HepG2 (cell line): ENCODE results near the gene CDSN. TPM values are rescaled to one million over a fixed set of nuclear protein-coding genes. Genes with fewer than 3 reads are reported as not detected.

ENCODE experiments used
- ATAC-seq: fragments of 200-7000 bp; cut with Tn5 transposase; 3 replicates; pipeline ENCODE4 v1.9.1; 2020; ENCODE audit warnings: mild to moderate bottlenecking, moderate library complexity
- BruUV-seq: library from RNA; stranded (reverse); fragments of 400-500 nt; replicated peaks from 2 replicates; lab custom pipeline; 2021; lab: Mats Ljungman, UMichigan
- CTCF ChIA-PET: fragments of 300-600 bp; formaldehyde crosslinking; extraction: SDS; loops from one replicate; lab custom pipeline; 2021; ENCODE audit warnings: low total read pairs, inconsistent platforms, low intra/inter-chr PET ratio; lab: Yijun Ruan, JAX
- POLR2A ChIA-PET: fragments of 350-600 bp; sonication (Branson Sonifier 250); formaldehyde crosslinking; loops from one replicate; lab custom pipeline; 2020; ENCODE audit warnings: antibody characterized with exemption, inconsistent platforms; lab: Yijun Ruan, JAX
- DNase-seq: peaks from one replicate; pipeline ENCODE4 v3.0.0-alpha.2; 2015; ENCODE audit warnings: low spot score
- FAIRE-seq: peaks from 3 replicates; lab custom pipeline; 2011; peaks lifted over from hg19 to GRCh38; lab: Jason Lieb, UNC
- H2AFZ ChIP-seq: one replicate; pipeline ENCODE4 v1.6.1; 2011; ENCODE audit warnings: low read length, inconsistent platforms
- H3K27ac ChIP-seq: fragments of 300-600 bp; 3 replicates; pipeline ENCODE4 v1.8.0; 2011; ENCODE audit warnings: mixed run types, mild to moderate bottlenecking, mixed read lengths, low read length, inconsistent platforms; ENCODE audit not compliant: insufficient read depth; ENCODE audit errors: extremely low read length
- H3K27me3 ChIP-seq, 2 experiments: fragments of 200-600 bp in 1 of 2; 2 replicates in 1 of 2; 3 replicates in 1 of 2; pipeline versions ENCODE4 v1.6.0 to v1.8.0; 2011; ENCODE audit warnings: low read length in 2 of 2, mild to moderate bottlenecking in 2 of 2, moderate library complexity in 2 of 2, inconsistent platforms in 1 of 2; ENCODE audit not compliant: insufficient read depth in 2 of 2, control insufficient read depth in 1 of 2
- H3K36me3 ChIP-seq, 2 experiments: fragments of 200-600 bp in 1 of 2; replicated peaks in 1 of 2; 2 replicates in 1 of 2; 3 replicates in 1 of 2; pipeline versions ENCODE4 v1.5.1 to v1.8.0; 2011; ENCODE audit warnings: low read length in 2 of 2, inconsistent platforms in 1 of 2; ENCODE audit not compliant: insufficient read depth in 2 of 2, control insufficient read depth in 1 of 2
- H3K4me1 ChIP-seq: 2 replicates; pipeline ENCODE4 v1.5.1; 2012; ENCODE audit warnings: low read length, inconsistent platforms; ENCODE audit not compliant: insufficient read depth
- H3K4me2 ChIP-seq: 2 replicates; pipeline ENCODE4 v1.6.0; 2011; ENCODE audit warnings: low read depth, low read length, inconsistent platforms
- H3K4me3 ChIP-seq, 3 experiments: fragments of 200-600 bp in 1 of 3; sonication (generic), shearing (Covaris generic) in 1 of 3; replicated peaks in 1 of 3; 2 replicates each; pipeline ENCODE4 v1.5.1; 2011 to 2016; ENCODE audit warnings: low read length in 3 of 3, inconsistent platforms in 2 of 3, low read depth in 2 of 3, mild to moderate bottlenecking in 2 of 3, control low read depth in 1 of 3, mixed read lengths in 1 of 3; ENCODE audit not compliant: insufficient read depth in 1 of 3
- H3K79me2 ChIP-seq: one replicate; pipeline ENCODE4 v1.6.1; 2011; ENCODE audit warnings: low read length, inconsistent platforms; ENCODE audit not compliant: insufficient read depth
- H3K9ac ChIP-seq: 2 replicates; pipeline ENCODE4 v1.6.0; 2011; ENCODE audit warnings: mild to moderate bottlenecking, low read depth, low read length, inconsistent platforms; ENCODE audit not compliant: insufficient read depth
- H3K9me3 ChIP-seq: 2 replicates; pipeline ENCODE4 v1.5.1; 2012; ENCODE audit warnings: mild to moderate bottlenecking, low read length
- H4K20me1 ChIP-seq: 2 replicates; pipeline ENCODE4 v1.6.0; 2011; ENCODE audit warnings: inconsistent platforms, mild to moderate bottlenecking, low read length, moderate library complexity; ENCODE audit not compliant: insufficient read depth
- DR1 ChIP-seq: sonication (generic); formaldehyde crosslinking; IDR thresholded peaks from 2 replicates; pipeline ENCODE4 v1.8.0; 2021; ENCODE audit warnings: mild to moderate bottlenecking, missing genetic modification reagents, inconsistent platforms
- PAWR ChIP-seq: sonication (generic); formaldehyde crosslinking; IDR thresholded peaks from 2 replicates; pipeline ENCODE4 v1.4.0; 2020; ENCODE audit warnings: missing genetic modification reagents, mild to moderate bottlenecking, borderline replicate concordance
- PBX3 ChIP-seq: sonication (generic); formaldehyde crosslinking; IDR thresholded peaks from 2 replicates; pipeline ENCODE4 v1.8.1; 2023; ENCODE audit warnings: missing genetic modification reagents, inconsistent platforms, borderline replicate concordance
- ZFP62 ChIP-seq: sonication (generic); formaldehyde crosslinking; IDR thresholded peaks from 2 replicates; pipeline ENCODE4 v1.4.0; 2020; ENCODE audit warnings: missing genetic modification reagents
- ZNF180 ChIP-seq: sonication (generic); formaldehyde crosslinking; IDR thresholded peaks from 2 replicates; pipeline ENCODE4 v1.4.0; 2020; ENCODE audit warnings: low read depth, missing genetic modification reagents, borderline replicate concordance
- ZNF337 ChIP-seq: sonication (generic); formaldehyde crosslinking; IDR thresholded peaks from 2 replicates; pipeline ENCODE4 v1.5.1; 2020; ENCODE audit warnings: missing genetic modification reagents, low read depth, mild to moderate bottlenecking, borderline replicate concordance
- ZNF367 ChIP-seq: sonication (generic); formaldehyde crosslinking; IDR thresholded peaks from 2 replicates; pipeline ENCODE4 v1.4.0; 2020; ENCODE audit warnings: missing genetic modification reagents, borderline replicate concordance
- WGBS: methylation state at CpG from one replicate; pipeline ENCODE4 v1.1.6; 2017; ENCODE audit warnings: low lambda C conversion rate; 5-methylcytosine and 5-hydroxymethylcytosine counted together
- in situ Hi-C: cut with HindIII; loops from 2 replicates; pipeline ENCODE4 v1.10.0; 2017; ENCODE audit warnings: low pct_unique_long_range_greater_than_20kb; ENCODE audit not compliant: extremely low pct_ligation_motif_present
- intact Hi-C: fragments of 100-400 bp; cut with micrococcal nuclease; formaldehyde crosslinking; loops from one replicate; pipeline ENCODE4 v1.10.0; 2022; ENCODE audit not compliant: unreplicated experiment
- polyA plus RNA-seq, 8 experiments: library from polyadenylated mRNA; depleted of rRNA in 3 of 8; stranded (reverse) in 7 of 8; unstranded in 1 of 8; fragments of >200 nt; fragmentation: Illumina TruSeq in 4 of 8; extraction: Trizol in 4 of 8; gene quantifications; 2 replicates each; pipeline versions ENCODE4 v1.2.1 to v1.2.3, GENCODE V29; 2011 to 2016; ENCODE audit warnings: low read depth in 4 of 8, missing spikeins in 1 of 8, mixed read lengths in 1 of 8; ENCODE audit not compliant: insufficient read depth in 1 of 8
- total RNA-seq, 5 experiments: library from RNA; depleted of rRNA; stranded (reverse); fragments of >200 nt; fragmentation: Illumina TruSeq; extraction: Trizol; gene quantifications; 2 replicates each; pipeline ENCODE4 v1.2.3, GENCODE V29; 2016; ENCODE audit warnings: low read depth in 1 of 5

Gene CDSN
- total and polyA plus RNA-seq, 2 of the 13 experiments (the other 11 are each of a cell fraction or from before 2014, with no cell fraction given) = not detected

GRCh38 chr6:31081872-31082271 is 38.4 kb downstream of the CDSN start:
- no TSS peak for BruUV-seq
- Histone ChIP-seq H3K27me3 (peaks cover 1 to 20% of the 10 kb centered on the region in 2 experiments; a peak in 4 of 5 replicates), H3K9ac (no peak overlapping the region), H3K4me1 (peaks cover 9% of the 10 kb centered on the region), H3K9me3 (no peaks in the 10 kb centered on the region), H4K20me1 (no peaks in the 10 kb centered on the region), H3K4me3 (no peak overlapping the region), H3K4me2 (no peak overlapping the region), H2AFZ (no peak overlapping the region), H3K27ac (no peak overlapping the region), H3K79me2 (no peaks in the 10 kb centered on the region), H3K36me3 (no peaks in the 10 kb centered on the region)
- TF ChIP-seq DR1 (CRISPR knock-in tag) (no peak), PBX3 (CRISPR knock-in tag) (no peak), ZNF180 (CRISPR knock-in tag) (no peak), ZNF367 (CRISPR knock-in tag) (no peak), PAWR (CRISPR knock-in tag) (no peak), ZFP62 (CRISPR knock-in tag) (no peak), ZNF337 (CRISPR knock-in tag) (no peak)
- FAIRE-seq (no peak), ATAC-seq (no peak), DNase-seq (no peak)
- in situ Hi-C loops (loop anchor here (25.0 kb wide), 2 partner anchors 395 to 620 kb away; partner anchors contain the start of genes NRM and PPP1R18), intact Hi-C loops (no loop called here)
- WGBS = 44% methylated on average over 6 of the region's 6 CpGs
- CTCF ChIA-PET = no interaction called here
- POLR2A ChIA-PET = no interaction called here
